ENCODE data around the gene HPCAL1. TPM values are rescaled to one million over a fixed set of nuclear protein-coding genes. Genes with fewer than 3 reads are reported as not detected.

The HPCAL1 gene
- total RNA-seq, 1 experiment from 2014 or later = 312 TPM

DNA sequence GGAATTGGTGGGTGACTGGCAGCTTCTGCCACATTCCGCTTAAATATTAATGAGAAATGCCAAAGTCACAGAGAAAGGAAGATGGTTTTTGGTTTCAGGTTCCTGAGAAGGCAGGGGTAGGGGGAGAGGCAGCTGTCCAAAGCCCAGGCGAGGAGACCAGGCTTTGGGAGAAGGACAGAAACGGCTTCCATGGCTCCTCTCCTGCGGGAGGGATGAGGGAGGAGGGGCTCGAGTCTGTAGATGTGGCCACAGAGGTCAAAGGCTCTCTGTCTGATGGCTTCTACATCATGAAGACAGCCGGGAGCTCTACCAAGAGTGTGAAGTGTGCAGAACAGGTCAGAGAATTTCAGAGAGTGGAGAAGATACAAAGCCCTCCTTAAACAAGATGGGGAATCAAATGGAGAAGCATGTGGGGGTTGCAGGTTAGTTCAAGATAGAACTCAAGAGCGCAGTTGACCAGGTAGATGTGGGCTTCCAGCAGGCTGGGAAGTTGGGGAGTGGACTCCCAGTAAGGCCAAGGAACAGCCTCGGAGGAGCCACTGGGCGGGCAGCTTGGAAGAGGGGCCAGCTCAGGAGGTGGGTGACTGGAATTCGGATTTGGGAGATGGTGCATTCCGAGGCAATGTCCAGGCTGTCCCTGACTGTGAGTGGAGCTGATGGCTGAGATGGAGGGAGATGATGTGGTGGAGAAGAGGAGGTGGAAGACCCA, 23.8 kb upstream of the HPCAL1 start:
- peaks cover 18% of the 10 kb centered on the region for H3K4me1 ChIP-seq (ENCODE audit: insufficient read depth, low read length)
- H3K4me2 ChIP-seq (ENCODE audit: low read length) = no peak overlapping the region
- H4K20me1 ChIP-seq (ENCODE audit: low read length) = no peaks in the 10 kb centered on the region
- H2AFZ ChIP-seq (ENCODE audit: low read length) = no peak overlapping the region
- no peak overlapping the region for H3K4me3 ChIP-seq (ENCODE audit: low read length)
- no peaks in the 10 kb centered on the region for H3F3A ChIP-seq (ENCODE audit: low read length, unreplicated experiment)
- DNase-seq (no peak), ATAC-seq (no peak)
- ChIA-PET POLR2A (ENCODE audit: unreplicated experiment) (no interaction called here), CTCF (interaction anchor here (1.0 kb wide), 1 partner anchor 23 kb away, joined by 6 read pairs; no protein-coding TSS in a partner anchor)
- no peak overlapping the region for H3K9ac ChIP-seq (ENCODE audit: low read length)
- H3K79me2 ChIP-seq (ENCODE audit: low read length) = no peaks in the 10 kb centered on the region
- intact Hi-C loops (cut with micrococcal nuclease) = no loop called here
- no peaks in the 10 kb centered on the region for H3K36me3 ChIP-seq (ENCODE audit: low read depth, low read length)
- no peaks in the 10 kb centered on the region for H3K9me3 ChIP-seq (ENCODE audit: low read length)
- no peaks in the 10 kb centered on the region for H3K27me3 ChIP-seq (ENCODE audit: low read length)
- TF ChIP-seq EZH2phosphoT487 (IDR thresholded peaks at IDR 0.05; ENCODE audit: borderline replicate concordance, low read length) (no peak), EZH2 (IDR thresholded peaks at IDR 0.05; ENCODE audit: low read length, unreplicated experiment) (no peak)
- TF ChIP-seq, protein P1, sequence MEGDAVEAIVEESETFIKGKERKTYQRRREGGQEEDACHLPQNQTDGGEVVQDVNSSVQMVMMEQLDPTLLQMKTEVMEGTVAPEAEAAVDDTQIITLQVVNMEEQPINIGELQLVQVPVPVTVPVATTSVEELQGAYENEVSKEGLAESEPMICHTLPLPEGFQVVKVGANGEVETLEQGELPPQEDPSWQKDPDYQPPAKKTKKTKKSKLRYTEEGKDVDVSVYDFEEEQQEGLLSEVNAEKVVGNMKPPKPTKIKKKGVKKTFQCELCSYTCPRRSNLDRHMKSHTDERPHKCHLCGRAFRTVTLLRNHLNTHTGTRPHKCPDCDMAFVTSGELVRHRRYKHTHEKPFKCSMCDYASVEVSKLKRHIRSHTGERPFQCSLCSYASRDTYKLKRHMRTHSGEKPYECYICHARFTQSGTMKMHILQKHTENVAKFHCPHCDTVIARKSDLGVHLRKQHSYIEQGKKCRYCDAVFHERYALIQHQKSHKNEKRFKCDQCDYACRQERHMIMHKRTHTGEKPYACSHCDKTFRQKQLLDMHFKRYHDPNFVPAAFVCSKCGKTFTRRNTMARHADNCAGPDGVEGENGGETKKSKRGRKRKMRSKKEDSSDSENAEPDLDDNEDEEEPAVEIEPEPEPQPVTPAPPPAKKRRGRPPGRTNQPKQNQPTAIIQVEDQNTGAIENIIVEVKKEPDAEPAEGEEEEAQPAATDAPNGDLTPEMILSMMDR (conservative IDR thresholded peaks at IDR 0.05; ENCODE audit: low read depth, low read length) = no peak
- BruUV-seq (replicated peaks) = no TSS peak
- H3K27ac ChIP-seq (ENCODE audit: low read length) = no peak overlapping the region
- no peaks in the 10 kb centered on the region for H3K9me2 ChIP-seq (replicated peaks; ENCODE audit: low read length)

DNA sequence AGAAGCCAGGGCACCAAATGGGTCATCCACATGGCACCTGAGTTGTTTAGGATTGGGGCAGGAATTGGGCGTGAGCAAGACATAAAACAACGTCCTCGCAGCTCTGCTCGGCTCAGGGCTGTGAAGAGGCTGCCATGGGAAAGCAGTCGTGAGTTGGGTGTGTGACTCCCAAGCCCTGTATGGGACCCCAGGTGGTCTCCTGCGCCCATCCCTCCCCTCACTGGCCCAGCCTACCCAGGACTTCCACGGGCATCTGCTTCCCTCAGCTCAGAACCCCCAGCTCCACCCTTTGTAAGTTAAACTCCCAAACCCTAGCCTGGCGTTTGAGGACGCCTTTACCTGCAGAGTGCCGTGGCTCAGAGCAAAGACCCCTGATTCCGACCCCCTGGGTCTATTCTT, 23.2 kb upstream of the HPCAL1 start:
- DNase-seq = no peak
- Histone ChIP-seq H3K4me2 (ENCODE audit: low read length) (no peak overlapping the region), H3K36me3 (ENCODE audit: low read depth, low read length) (no peaks in the 10 kb centered on the region), H3K9me2 (replicated peaks; ENCODE audit: low read length) (no peaks in the 10 kb centered on the region), H3K79me2 (ENCODE audit: low read length) (no peaks in the 10 kb centered on the region), H4K20me1 (ENCODE audit: low read length) (no peaks in the 10 kb centered on the region), H3K4me1 (ENCODE audit: insufficient read depth, low read length) (peaks cover 24% of the 10 kb centered on the region), H3K27ac (ENCODE audit: low read length) (no peak overlapping the region), H2AFZ (ENCODE audit: low read length) (no peak overlapping the region), H3K9ac (ENCODE audit: low read length) (no peak overlapping the region), H3K9me3 (ENCODE audit: low read length) (no peaks in the 10 kb centered on the region), H3K4me3 (ENCODE audit: low read length) (no peak overlapping the region), H3F3A (ENCODE audit: low read length, unreplicated experiment) (no peaks in the 10 kb centered on the region), H3K27me3 (ENCODE audit: low read length) (no peaks in the 10 kb centered on the region)
- ChIA-PET POLR2A (ENCODE audit: unreplicated experiment) (no interaction called here), CTCF (interaction anchor here (0.5 kb wide), 1 partner anchor 320 kb away, joined by 3 read pairs; no protein-coding TSS in a partner anchor)
- intact Hi-C loops (cut with micrococcal nuclease) = no loop called here
- ATAC-seq = no peak
- TF ChIP-seq EZH2 (IDR thresholded peaks at IDR 0.05; ENCODE audit: low read length, unreplicated experiment) = no peak
- BruUV-seq (replicated peaks) = no TSS peak

GRCh38 chr2:10279946-10280463, 22.7 kb upstream of the HPCAL1 start:
- ChIA-PET POLR2A (ENCODE audit: unreplicated experiment) (no interaction called here), CTCF (interaction anchor here (0.5 kb wide), 1 partner anchor 320 kb away, joined by 3 read pairs; no protein-coding TSS in a partner anchor)
- no peak for DNase-seq
- no TSS peak for BruUV-seq (replicated peaks)
- H3K9me3 ChIP-seq (ENCODE audit: low read length) = no peaks in the 10 kb centered on the region
- no peaks in the 10 kb centered on the region for H3K36me3 ChIP-seq (ENCODE audit: low read depth, low read length)
- H3K9me2 ChIP-seq (replicated peaks; ENCODE audit: low read length) = no peaks in the 10 kb centered on the region
- ATAC-seq = no peak
- H3K9ac ChIP-seq (ENCODE audit: low read length) = no peak overlapping the region
- no peak overlapping the region for H3K4me3 ChIP-seq (ENCODE audit: low read length)
- H3K27ac ChIP-seq (ENCODE audit: low read length) = no peak overlapping the region
- H3F3A ChIP-seq (ENCODE audit: low read length, unreplicated experiment) = peaks cover under 1% of the 10 kb centered on the region
- TF ChIP-seq EZH2phosphoT487 (IDR thresholded peaks at IDR 0.05; ENCODE audit: borderline replicate concordance, low read length) (no peak), EZH2 (IDR thresholded peaks at IDR 0.05; ENCODE audit: low read length, unreplicated experiment) (no peak)
- TF ChIP-seq, protein P1 (conservative IDR thresholded peaks at IDR 0.05; ENCODE audit: low read depth, low read length) = no peak
- peaks cover 29% of the 10 kb centered on the region for H3K4me1 ChIP-seq (ENCODE audit: insufficient read depth, low read length)
- no peaks in the 10 kb centered on the region for H3K79me2 ChIP-seq (ENCODE audit: low read length)
- no peak overlapping the region for H3K4me2 ChIP-seq (ENCODE audit: low read length)
- no peaks in the 10 kb centered on the region for H4K20me1 ChIP-seq (ENCODE audit: low read length)
- H3K27me3 ChIP-seq (ENCODE audit: low read length) = no peaks in the 10 kb centered on the region
- H2AFZ ChIP-seq (ENCODE audit: low read length) = no peak overlapping the region
- intact Hi-C loops (cut with micrococcal nuclease) = loop anchor here (5.0 kb wide), 1 partner anchor 127 kb away; no protein-coding TSS in a partner anchor
